ENCODE results near the gene TBPL1. TPM values are rescaled to one million over a fixed set of nuclear protein-coding genes. Genes with fewer than 3 reads are reported as not detected.

Gene TBPL1
- total and polyA plus RNA-seq, 10 of the 15 experiments (the other 5 are each of a cell fraction or from before 2014, with no cell fraction given): 34.6 to 71.2 (median 43.0) TPM

GRCh38 chr6:134003542-134003951, 50.5 kb downstream of the TBPL1 start:
- no peak for FAIRE-seq
- DNase-seq (ENCODE audit: low read depth, low spot score): no peak
- no peaks in the 10 kb centered on the region for H3K27me3 ChIP-seq (replicated peaks in 1 of 2; ENCODE audit: control insufficient read depth in 2 of 2, insufficient read depth in 2 of 2, low read length in 1 of 2)
- H2AFZ ChIP-seq (ENCODE audit: control insufficient read depth, low read depth, low read length): no peak overlapping the region
- H3K27ac ChIP-seq (ENCODE audit: control insufficient read depth, insufficient read depth): no peak overlapping the region
- no peak overlapping the region for H3K4me3 ChIP-seq
- ChIA-PET POLR2A (no interaction called here), CTCF (interaction anchor here (1.1 to 2.8 kb wide), 6 partner anchors 9 to 93 kb away, joined by 4 to 12 read pairs (median 6); no protein-coding TSS in a partner anchor), RAD21 (ENCODE audit: unreplicated experiment) (interaction anchor here (1.3 kb wide), 1 partner anchor 30 kb away, joined by 4 read pairs; no protein-coding TSS in a partner anchor), SMC1A (ENCODE audit: uncharacterized antibody, unreplicated experiment) (interaction anchor here (1.0 to 2.1 kb wide), 6 partner anchors 8 to 93 kb away, joined by 3 to 5 read pairs (median 4); no protein-coding TSS in a partner anchor)
- WGBS (ENCODE audit: insufficient coverage, insufficient replicate concordance, low lambda C conversion rate, missing lambda C conversion rate): 50% methylated on average over 5 of the region's 5 CpGs
- BruUV-seq (replicated peaks): no TSS peak
- no peaks in the 10 kb centered on the region for H3K79me2 ChIP-seq (ENCODE audit: control insufficient read depth, insufficient read depth, low read length)
- no peaks in the 10 kb centered on the region for H3K4me1 ChIP-seq (ENCODE audit: control insufficient read depth, insufficient read depth, low read length)
- ATAC-seq: no peak
- in situ Hi-C loops (cut with MboI): no loop called here
- H4K20me1 ChIP-seq (ENCODE audit: control insufficient read depth, insufficient read depth): no peaks in the 10 kb centered on the region
- intact Hi-C loops (cut with micrococcal nuclease; ENCODE audit: unreplicated experiment): no loop called here
- no peaks in the 10 kb centered on the region for H3K9me3 ChIP-seq (replicated peaks; ENCODE audit: control insufficient read depth, insufficient read depth, low read length)
- no peak overlapping the region for H3K4me2 ChIP-seq (ENCODE audit: control insufficient read depth, insufficient read depth)
- H3K36me3 ChIP-seq (ENCODE audit: control insufficient read depth in 2 of 2, insufficient read depth in 2 of 2, low read length in 1 of 2): no peaks in the 10 kb centered on the region
- no peak overlapping the region for H3K9ac ChIP-seq (ENCODE audit: control insufficient read depth, insufficient read depth, low read length)
- no peak for TF ChIP-seq MEF2A (IDR thresholded peaks at IDR 0.05; ENCODE audit: insufficient read depth, low read depth, low read length)
- TF ChIP-seq SIX5 (IDR thresholded peaks at IDR 0.05; ENCODE audit: low read depth, low read length, severe bottlenecking): no peak
- no peak for TF ChIP-seq HDAC6 (IDR thresholded peaks at IDR 0.05; ENCODE audit: unreplicated experiment)
- TF ChIP-seq CBFB (IDR thresholded peaks at IDR 0.05; ENCODE audit: low read depth): no peak
- no peak for TF ChIP-seq KLF5 (IDR thresholded peaks at IDR 0.05; ENCODE audit: partially characterized antibody)
- no peak for TF ChIP-seq YY1 (IDR thresholded peaks at IDR 0.05; ENCODE audit: low read depth, low read length)
- TF ChIP-seq EED (IDR thresholded peaks at IDR 0.05; ENCODE audit: low read depth): no peak
- no peak for TF ChIP-seq IKZF2 (IDR thresholded peaks at IDR 0.05)
- TF ChIP-seq POLR2AphosphoS2 (IDR thresholded peaks at IDR 0.05; ENCODE audit: low read depth, low read length): no peak
- TF ChIP-seq E4F1 (IDR thresholded peaks at IDR 0.05; ENCODE audit: borderline replicate concordance, partially characterized antibody): no peak
- TF ChIP-seq CREM (IDR thresholded peaks at IDR 0.05; ENCODE audit: low read depth): no peak
- TF ChIP-seq NKRF (conservative IDR thresholded peaks at IDR 0.05): no peak
- no peak for TF ChIP-seq ZNF592 (IDR thresholded peaks at IDR 0.05)
- no peak for TF ChIP-seq KDM1A (IDR thresholded peaks at IDR 0.05; ENCODE audit: borderline replicate concordance)
- no peak for TF ChIP-seq SMARCA5 (IDR thresholded peaks at IDR 0.05)
- TF ChIP-seq MXI1 (IDR thresholded peaks at IDR 0.05; ENCODE audit: low read depth, low read length): no peak
